ENCODE results near the gene DOCK9.

Gene DOCK9

DNA sequence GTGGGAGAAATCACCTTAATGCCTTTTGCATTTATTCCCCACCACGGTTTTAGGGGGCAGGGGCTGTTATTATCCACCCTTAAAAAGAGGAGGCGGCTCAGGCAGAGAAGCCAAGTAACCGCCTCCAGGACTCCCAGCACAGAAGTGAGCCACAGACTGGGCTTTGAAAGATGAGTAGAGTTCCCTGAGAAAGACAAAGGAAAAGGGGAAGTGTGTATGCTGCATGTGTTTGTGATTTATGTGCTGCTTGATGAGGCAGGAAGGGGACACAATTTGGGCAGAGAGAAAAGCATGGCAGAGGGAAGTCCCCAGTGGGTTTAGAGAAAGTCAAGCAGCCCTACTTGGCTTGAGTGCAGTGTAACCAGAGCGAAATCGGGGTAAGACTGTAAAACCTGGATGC, 85.0 kb downstream of the DOCK9 start:
- DNase-seq (ENCODE audit: low read depth): no peak
- H3K4me3 ChIP-seq (ENCODE audit: low read depth, low read length): no peak overlapping the region
- no peak for TF ChIP-seq CTCF (IDR thresholded peaks at IDR 0.05; ENCODE audit: low read depth, low read length, missing control alignments)

GRCh38 chr13:98892077-98892476, 85.8 kb downstream of the DOCK9 start:
- no peak for TF ChIP-seq CTCF (IDR thresholded peaks at IDR 0.05; ENCODE audit: low read depth, low read length, missing control alignments)
- no peak for DNase-seq (ENCODE audit: low read depth)
- H3K4me3 ChIP-seq (ENCODE audit: low read depth, low read length): no peak overlapping the region

- H3K4me3 ChIP-seq (ENCODE audit: low read depth, low read length): no peak overlapping the region
- TF ChIP-seq CTCF (IDR thresholded peaks at IDR 0.05; ENCODE audit: low read depth, low read length, missing control alignments): no peak
Measured at GRCh38 chr13:98890925-98891324, 86.9 kb downstream of the DOCK9 start.

DNA sequence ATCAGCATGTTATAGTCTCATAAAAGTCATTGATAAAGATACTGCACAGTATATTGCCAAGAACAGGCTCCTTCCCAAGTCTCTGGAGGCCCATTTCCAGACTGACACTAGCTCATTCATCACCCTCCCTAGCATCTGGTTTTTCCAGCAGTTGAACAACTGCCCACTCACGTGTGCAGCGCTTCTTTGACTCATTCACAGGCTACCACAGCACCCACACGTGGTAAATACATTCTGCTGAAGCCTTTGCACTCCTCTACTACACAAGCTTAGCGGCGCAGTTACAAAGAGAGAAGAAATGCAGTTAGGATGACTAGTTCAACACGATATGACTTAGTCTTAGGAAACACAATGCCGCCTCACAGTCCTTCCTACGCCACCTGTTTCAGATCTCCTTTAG, 87.7 kb downstream of the DOCK9 start:
- no peak overlapping the region for H3K4me3 ChIP-seq (ENCODE audit: low read depth, low read length)
- TF ChIP-seq CTCF (IDR thresholded peaks at IDR 0.05; ENCODE audit: low read depth, low read length, missing control alignments): no peak
- no peak for DNase-seq (ENCODE audit: low read depth)

More at GRCh38 chr13:98890925-98891324, 86.9 kb downstream of the DOCK9 start:
- no peak for DNase-seq (ENCODE audit: low read depth)

GRCh38 chr13:98889419-98890085, 88.3 kb downstream of the DOCK9 start:
- DNase-seq (ENCODE audit: low read depth): no peak
- TF ChIP-seq CTCF (IDR thresholded peaks at IDR 0.05; ENCODE audit: low read depth, low read length, missing control alignments): no peak
- H3K4me3 ChIP-seq (ENCODE audit: low read depth, low read length): no peak overlapping the region

DNA sequence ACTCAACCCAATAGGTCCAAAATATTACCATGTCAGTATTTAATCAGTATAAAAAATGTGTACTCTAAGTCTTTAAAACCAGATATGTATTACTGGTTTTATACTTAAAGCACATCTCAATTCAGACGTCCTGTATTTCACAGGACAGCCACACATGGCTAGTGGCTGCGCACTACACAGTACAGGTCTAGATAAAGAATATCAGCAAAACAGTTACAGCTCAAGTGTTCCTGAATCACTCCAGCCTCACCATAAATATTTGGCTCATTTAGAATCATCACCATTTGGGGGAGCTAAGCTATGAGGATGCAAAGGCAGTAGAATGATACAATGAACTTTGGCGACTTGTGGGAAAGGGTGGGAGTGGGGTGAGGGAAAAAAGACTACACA, 89.0 kb downstream of the DOCK9 start:
- no peak for DNase-seq (ENCODE audit: low read depth)
- no peak for TF ChIP-seq CTCF (IDR thresholded peaks at IDR 0.05; ENCODE audit: low read depth, low read length, missing control alignments)
- no peak overlapping the region for H3K4me3 ChIP-seq (ENCODE audit: low read depth, low read length)

- no peak overlapping the region for H3K4me3 ChIP-seq (ENCODE audit: low read depth, low read length)
- TF ChIP-seq CTCF (IDR thresholded peaks at IDR 0.05; ENCODE audit: low read depth, low read length, missing control alignments): no peak
- no peak for DNase-seq (ENCODE audit: low read depth)
Measured at GRCh38 chr13:98888222-98888889, 89.5 kb downstream of the DOCK9 start.
